Heart right ventricle (tissue), 16 donors: ENCODE measurements around the gene IGF1R. TPM values are rescaled to one million over a fixed set of nuclear protein-coding genes. Genes with fewer than 3 reads are reported as not detected.

ENCODE experiments used
- ATAC-seq, 8 donors: fragments of 200-7000 bp; cut with Tn5 transposase; one replicate each; pipeline ENCODE4 v1.9.1; 2020; ENCODE audit warnings: mild to moderate bottlenecking in 8 of 8, moderate library complexity in 8 of 8, moderate number of reproducible peaks in 1 of 8
- DNase-seq, 2 donors: peaks; one replicate each; pipeline ENCODE4 v3.0.0-alpha.2; 2020
- H3K27ac ChIP-seq, 10 donors: fragments of 200-600 bp; sonication (generic) in 2 of 10; one replicate each; pipeline versions ENCODE4 v1.5.0 to v1.8.0; 2020 to 2022; ENCODE audit warnings: mild to moderate bottlenecking in 3 of 10
- H3K27me3 ChIP-seq, 7 donors: fragments of 200-600 bp; one replicate each; pipeline ENCODE4 v1.8.0; 2021 to 2022; ENCODE audit warnings: mild to moderate bottlenecking in 2 of 7
- H3K36me3 ChIP-seq, 9 donors: fragments of 200-600 bp; sonication (generic) in 1 of 9; one replicate each; pipeline versions ENCODE4 v1.5.0 to v1.8.0; 2020 to 2022; ENCODE audit warnings: mild to moderate bottlenecking in 2 of 9
- H3K4me1 ChIP-seq, 9 donors: fragments of 200-600 bp; sonication (generic) in 1 of 9; one replicate each; pipeline versions ENCODE4 v1.5.0 to v1.8.0; 2020 to 2022; ENCODE audit warnings: mild to moderate bottlenecking in 4 of 9
- H3K4me3 ChIP-seq, 10 donors: fragments of 200-600 bp; sonication (generic) in 2 of 10; one replicate each; pipeline versions ENCODE4 v1.5.0 to v1.8.0; 2020 to 2022; ENCODE audit warnings: mild to moderate bottlenecking in 7 of 10, moderate library complexity in 2 of 10
- H3K9me3 ChIP-seq, 11 donors: fragments of 200-600 bp in 10 of 11; sonication (generic) in 2 of 11; one replicate each; pipeline versions ENCODE4 v1.5.0 to v1.8.0; 2013 to 2022; ENCODE audit warnings: mild to moderate bottlenecking in 2 of 11, control low read depth in 1 of 11, moderate library complexity in 1 of 11
- WGBS, 2 donors: extraction: QIAGEN DNeasy Blood & Tissue Kit; methylation state at CpG; one replicate each; pipeline ENCODE4 v1.1.7; 2013; ENCODE audit warnings: inconsistent platforms in 1 of 2; 5-methylcytosine and 5-hydroxymethylcytosine counted together
- intact Hi-C, 10 donors: fragments of 100-400 bp; cut with DNase I; formaldehyde crosslinking; loops; one replicate each; pipeline versions ENCODE4 v1.11.1 to v1.14.2; 2022
- polyA plus RNA-seq, 2 donors: library from polyadenylated mRNA; stranded (reverse); fragments of 200-250 nt; gene quantifications; one replicate each; pipeline ENCODE4 v1.2.3, GENCODE V29; 2013
- total RNA-seq, 10 donors: library from RNA; stranded (reverse); fragmentation: NEBNext Ultra II Directional in 3 of 10; extraction: Animal tissue kit (Norgen Biotek cat#: 25700) in 3 of 10; gene quantifications; one replicate each; pipeline versions ENCODE4 v1.2.1 to v1.2.4, GENCODE V29; 2021 to 2023
- TF ChIP-seq, protein P1 (sequence below), 9 donors: fragments of 200-600 bp; sonication (generic) in 2 of 9; IDR thresholded peaks; one replicate each; pipeline versions ENCODE4 v1.5.0 to v1.8.0; 2021 to 2022; ENCODE audit warnings: antibody characterized with exemption in 9 of 9, mild to moderate bottlenecking in 5 of 9, moderate library complexity in 1 of 9
- donor health status: Arrhythmogenic right ventricular cardiomyopathy.
- donor health status: ischemic (EF 13 %, LVEDD 7.1; RV severe dilation, severe dysfunction).
- donor health status: healthy with polysubstance abuse.
- donor health status: DM: no; HTN: yes; CAD: no.
- donor health status: DM: no; HTN: no; CAD: no.
- donor health status: ischemic (EF 25% LVEDD 6.9; RV normal size, moderate dysfunction).
- donor health status: ischemic (EF 25% LVEDD 5.7; RV mildly dilated, moderate dysfunction).
- donor health status: healthy.
- donor health status: DM: yes; HTN: yes; CAD: no.
- donor health status: Ischemic cardiomyopathy.
- donor health status: ischemic (EF 35%, LVEDD 5.7; RV mildly dilated, moderate dysfunction).
- donor health status: nonischemic (EF 11% LVEDD 7.7; RV severe dilation, severe dysfunction).
- donor health status: DM: yes; HTN: yes; CAD: no.
- donor health status: PGD.
- donor health status: ischemic (EF 29% LVEDD 5.4; RV normal size, mild dysfunction).
- donor health status: nonischemic (EF 23%, LVEDD 6.1; RV moderate dilation, normal function).

Gene IGF1R
- total and polyA plus RNA-seq, 12 donors: 3.4 to 88.2 (median 45.9) TPM

DNA sequence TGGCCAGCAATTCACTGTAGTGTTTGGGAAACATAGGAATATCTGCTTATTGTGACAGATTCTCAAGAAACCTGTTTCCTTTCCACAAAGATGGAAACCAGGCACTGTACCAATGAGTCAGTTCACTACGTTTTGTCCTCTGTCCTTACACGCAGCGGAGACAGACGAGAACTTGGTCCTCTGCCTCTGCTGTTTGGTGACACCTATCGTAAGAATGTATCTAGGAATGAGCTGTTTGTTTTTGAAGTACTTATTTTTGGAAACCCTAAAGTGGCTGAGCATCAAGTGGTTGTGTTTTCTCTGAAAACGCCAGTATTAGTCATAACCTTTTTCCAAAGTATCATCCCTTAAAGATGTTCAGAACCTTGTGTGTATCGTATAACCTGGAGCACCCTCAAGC is 266.3 kb downstream of the IGF1R start:
- Histone ChIP-seq H3K27ac (peak overlapping the region in 3 of 10 donors; percentile 7 to 19 (median 13)), H3K4me1 (peaks cover 0 to 41% (median 18%) of the 10 kb centered on the region in 9 donors), H3K4me3 (no peak overlapping the region), H3K27me3 (no peaks in the 10 kb centered on the region), H3K36me3 (peaks cover 0 to 95% (median 62%) of the 10 kb centered on the region in 9 donors), H3K9me3 (no peaks in the 10 kb centered on the region)
- intact Hi-C loops: no loop called here
- WGBS, 2 donors: 49 to 65% methylated on average over 7 of the region's 7 CpGs
- TF ChIP-seq, protein P1, sequence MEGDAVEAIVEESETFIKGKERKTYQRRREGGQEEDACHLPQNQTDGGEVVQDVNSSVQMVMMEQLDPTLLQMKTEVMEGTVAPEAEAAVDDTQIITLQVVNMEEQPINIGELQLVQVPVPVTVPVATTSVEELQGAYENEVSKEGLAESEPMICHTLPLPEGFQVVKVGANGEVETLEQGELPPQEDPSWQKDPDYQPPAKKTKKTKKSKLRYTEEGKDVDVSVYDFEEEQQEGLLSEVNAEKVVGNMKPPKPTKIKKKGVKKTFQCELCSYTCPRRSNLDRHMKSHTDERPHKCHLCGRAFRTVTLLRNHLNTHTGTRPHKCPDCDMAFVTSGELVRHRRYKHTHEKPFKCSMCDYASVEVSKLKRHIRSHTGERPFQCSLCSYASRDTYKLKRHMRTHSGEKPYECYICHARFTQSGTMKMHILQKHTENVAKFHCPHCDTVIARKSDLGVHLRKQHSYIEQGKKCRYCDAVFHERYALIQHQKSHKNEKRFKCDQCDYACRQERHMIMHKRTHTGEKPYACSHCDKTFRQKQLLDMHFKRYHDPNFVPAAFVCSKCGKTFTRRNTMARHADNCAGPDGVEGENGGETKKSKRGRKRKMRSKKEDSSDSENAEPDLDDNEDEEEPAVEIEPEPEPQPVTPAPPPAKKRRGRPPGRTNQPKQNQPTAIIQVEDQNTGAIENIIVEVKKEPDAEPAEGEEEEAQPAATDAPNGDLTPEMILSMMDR (IDR thresholded peaks at IDR 0.05): no peak
- DNase-seq (no peak), ATAC-seq (peak in 1 of 8 donors; percentile 40)

DNA sequence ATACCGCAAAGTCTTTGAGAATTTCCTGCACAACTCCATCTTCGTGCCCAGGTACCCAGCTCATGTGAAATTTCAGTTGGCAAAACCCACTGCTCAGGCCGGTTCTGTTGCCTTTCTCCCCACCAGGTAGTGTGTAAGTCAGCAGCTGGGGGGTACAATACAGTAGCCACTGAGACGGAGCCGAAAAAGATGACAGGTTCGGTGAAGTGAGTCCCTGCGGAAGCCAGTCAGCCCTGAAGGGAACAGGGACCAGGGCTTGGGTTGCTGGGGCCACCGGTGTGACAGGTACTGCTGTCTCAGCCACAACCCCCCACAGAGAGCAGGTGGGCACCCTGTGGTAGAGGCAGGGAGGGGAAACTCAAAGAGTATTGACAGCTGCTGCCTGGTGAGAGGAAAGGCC is 268.5 kb downstream of the IGF1R start:
- Histone ChIP-seq H3K27ac (no peak overlapping the region), H3K4me3 (no peak overlapping the region), H3K27me3 (no peaks in the 10 kb centered on the region), H3K9me3 (no peaks in the 10 kb centered on the region), H3K36me3 (peaks cover 0 to 94% (median 62%) of the 10 kb centered on the region in 9 donors), H3K4me1 (peaks cover 0 to 28% (median 13%) of the 10 kb centered on the region in 9 donors)
- no peak for DNase-seq
- WGBS, 2 donors: 95 to 96% methylated on average over 8 of the region's 8 CpGs
- TF ChIP-seq, protein P1 (IDR thresholded peaks at IDR 0.05): no peak
- no peak for ATAC-seq
- intact Hi-C loops: no loop called here

DNA sequence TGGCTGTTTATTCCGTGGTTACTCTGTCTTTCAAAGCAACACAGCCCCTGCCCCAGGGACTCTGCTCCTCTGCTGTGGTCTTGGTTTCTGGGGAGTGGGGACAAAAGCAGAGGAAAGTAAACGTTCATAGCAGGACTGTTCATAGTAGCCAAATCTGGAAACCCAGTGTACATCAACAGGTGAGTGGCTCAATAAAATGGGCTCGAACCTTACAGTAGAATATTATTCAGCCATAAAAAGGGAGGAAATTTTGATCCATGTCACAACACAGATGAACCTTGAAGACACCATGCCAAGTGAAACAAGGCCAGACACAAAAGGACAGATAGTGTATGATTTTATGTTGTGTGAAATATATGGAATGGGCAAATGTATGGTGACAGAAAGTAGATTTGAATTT is 269.1 kb downstream of the IGF1R start:
- H3K27ac ChIP-seq: no peak overlapping the region
- H3K27me3 ChIP-seq: no peaks in the 10 kb centered on the region
- WGBS, 2 donors: 88 to 94% methylated on average over 3 of the region's 3 CpGs
- intact Hi-C loops: no loop called here
- H3K36me3 ChIP-seq: peaks cover 0 to 94% (median 62%) of the 10 kb centered on the region in 9 donors
- DNase-seq (no peak), ATAC-seq (no peak)
- TF ChIP-seq, protein P1 (IDR thresholded peaks at IDR 0.05): no peak
- no peaks in the 10 kb centered on the region for H3K9me3 ChIP-seq
- no peak overlapping the region for H3K4me3 ChIP-seq
- peaks cover 0 to 24% (median 13%) of the 10 kb centered on the region in 9 donors for H3K4me1 ChIP-seq

DNA sequence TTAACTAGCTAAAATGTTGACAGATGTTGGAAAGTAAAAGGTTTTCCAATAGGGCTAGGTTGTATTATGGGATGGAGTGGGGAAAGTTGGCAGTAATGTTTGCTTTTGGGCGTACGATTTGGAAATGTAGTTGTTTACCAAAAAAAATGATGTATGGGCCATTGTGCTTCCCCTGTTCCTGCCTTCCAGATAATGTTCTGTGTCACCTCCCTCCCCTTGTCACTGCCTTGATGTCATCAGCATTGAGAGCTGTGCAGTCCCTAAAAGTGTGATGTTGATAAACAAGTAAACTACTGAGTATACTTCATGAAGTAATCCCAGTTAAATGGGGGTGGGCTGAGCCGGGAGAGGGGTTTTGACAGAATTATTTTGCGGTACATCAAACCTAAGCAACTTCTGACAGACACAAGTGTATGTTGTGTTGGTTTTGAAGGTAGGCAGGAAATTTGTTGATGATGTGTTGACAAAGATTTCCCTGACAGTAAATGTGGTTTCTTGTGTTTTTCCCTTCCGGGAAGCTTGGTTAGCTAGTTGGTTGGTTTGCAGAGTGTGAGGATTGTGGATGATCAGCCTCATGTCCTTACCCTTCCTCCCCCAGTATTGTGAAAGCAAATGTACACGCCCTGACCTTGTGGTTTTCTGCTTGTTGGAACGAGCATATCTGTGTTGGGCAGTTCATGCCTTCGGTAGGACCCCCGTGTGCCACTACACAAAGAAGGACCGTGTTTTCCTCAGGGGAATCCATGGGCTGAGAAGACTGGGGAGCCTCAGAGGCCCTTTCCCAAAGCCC is 271.9 kb downstream of the IGF1R start:
- TF ChIP-seq, protein P1 (IDR thresholded peaks at IDR 0.05): no peak

More for the DNA sequence above, 271.9 kb downstream of the IGF1R start:
- Histone ChIP-seq H3K4me1 (peaks cover 0 to 26% (median 14%) of the 10 kb centered on the region in 9 donors), H3K9me3 (no peaks in the 10 kb centered on the region), H3K36me3 (peaks cover 0 to 95% (median 61%) of the 10 kb centered on the region in 9 donors), H3K27ac (peak overlapping the region in 1 of 10 donors; percentile 6), H3K4me3 (no peak overlapping the region), H3K27me3 (no peaks in the 10 kb centered on the region)
- WGBS, 2 donors: 80 to 85% methylated on average over 10 of the region's 10 CpGs
- intact Hi-C loops: no loop called here
- ATAC-seq (no peak), DNase-seq (no peak)
